H9 (cell line): Measurements from ENCODE around the gene TP73. TPM values are rescaled to one million over a fixed set of nuclear protein-coding genes. Genes with fewer than 3 reads are reported as not detected.

Source experiments
- DNase-seq: peaks from one replicate; pipeline ENCODE4 v3.0.0-alpha.2; 2017
- H2AFZ ChIP-seq: one replicate; pipeline ENCODE4 v1.6.1; 2013; ENCODE audit warnings: mild to moderate bottlenecking, low read length, control low read depth, moderate library complexity
- H2AK5ac ChIP-seq: 2 replicates; pipeline ENCODE4 v1.6.1; 2013; ENCODE audit warnings: low read length, control low read depth, mixed read lengths; ENCODE audit not compliant: insufficient read length
- H2BK120ac ChIP-seq: one replicate; pipeline ENCODE4 v1.6.1; 2013; ENCODE audit warnings: low read depth, mild to moderate bottlenecking, low read length, control low read depth, inconsistent platforms; ENCODE audit not compliant: poor library complexity, severe bottlenecking
- H2BK12ac ChIP-seq: 2 replicates; pipeline ENCODE4 v1.6.1; 2013; ENCODE audit warnings: low read length, control low read depth, mixed read lengths, low read depth; ENCODE audit not compliant: insufficient read length
- H2BK15ac ChIP-seq: 2 replicates; pipeline ENCODE4 v1.6.1; 2013; ENCODE audit warnings: low read depth, low read length, control low read depth
- H2BK20ac ChIP-seq: one replicate; pipeline ENCODE4 v1.6.1; 2013; ENCODE audit warnings: low read depth, mild to moderate bottlenecking, low read length, control low read depth, inconsistent platforms; ENCODE audit not compliant: poor library complexity, severe bottlenecking
- H2BK5ac ChIP-seq: 2 replicates; pipeline ENCODE4 v1.6.1; 2013; ENCODE audit warnings: low read length, control low read depth, mixed read lengths; ENCODE audit not compliant: insufficient read length
- H3K14ac ChIP-seq: 2 replicates; pipeline ENCODE4 v1.6.1; 2013; ENCODE audit warnings: low read length, control low read depth; ENCODE audit not compliant: insufficient read depth
- H3K18ac ChIP-seq: 2 replicates; pipeline ENCODE4 v1.6.1; 2013; ENCODE audit warnings: low read depth, mild to moderate bottlenecking, mixed read lengths, low read length, control low read depth; ENCODE audit not compliant: insufficient read length
- H3K23ac ChIP-seq: 2 replicates; pipeline ENCODE4 v1.6.1; 2013; ENCODE audit warnings: low read length, control low read depth, mixed read lengths, low read depth; ENCODE audit not compliant: insufficient read length
- H3K23me2 ChIP-seq: 2 replicates; pipeline ENCODE4 v1.6.1; 2013; ENCODE audit warnings: low read depth, mild to moderate bottlenecking, mixed read lengths, low read length, control low read depth; ENCODE audit not compliant: insufficient read length, poor library complexity, severe bottlenecking
- H3K27ac ChIP-seq: 2 replicates; pipeline ENCODE4 v1.5.1; 2013; ENCODE audit warnings: low read length, control low read depth, mixed read lengths, low read depth; ENCODE audit not compliant: insufficient read length
- H3K27me3 ChIP-seq: 2 replicates; pipeline ENCODE4 v1.6.1; 2013; ENCODE audit warnings: low read length, control low read depth, inconsistent platforms; ENCODE audit not compliant: insufficient read depth
- H3K4ac ChIP-seq: 2 replicates; pipeline ENCODE4 v1.6.1; 2013; ENCODE audit warnings: low read depth, mild to moderate bottlenecking, control low read depth, inconsistent platforms, low read length, moderate library complexity
- H3K4me1 ChIP-seq: 2 replicates; pipeline ENCODE4 v1.6.1; 2013; ENCODE audit warnings: low read length, control low read depth, inconsistent platforms; ENCODE audit not compliant: insufficient read depth
- H3K4me2 ChIP-seq: 2 replicates; pipeline ENCODE4 v1.6.1; 2013; ENCODE audit warnings: low read length, control low read depth, mixed read lengths; ENCODE audit not compliant: insufficient read length, insufficient read depth
- H3K56ac ChIP-seq: 2 replicates; pipeline ENCODE4 v1.6.1; 2013; ENCODE audit warnings: low read depth, mild to moderate bottlenecking, mixed read lengths, low read length, control low read depth; ENCODE audit not compliant: insufficient read length
- H3K79me1 ChIP-seq: 2 replicates; pipeline ENCODE4 v1.6.1; 2013; ENCODE audit warnings: low read depth, mild to moderate bottlenecking, moderate library complexity, low read length, control low read depth, inconsistent platforms; ENCODE audit not compliant: insufficient read depth, poor library complexity, severe bottlenecking
- H3K79me2 ChIP-seq: 2 replicates; pipeline ENCODE4 v1.6.1; 2013; ENCODE audit warnings: low read length, control low read depth, inconsistent platforms; ENCODE audit not compliant: insufficient read depth
- H3K9ac ChIP-seq: 2 replicates; pipeline ENCODE4 v1.6.1; 2013; ENCODE audit warnings: low read length, control low read depth, mixed read lengths; ENCODE audit not compliant: insufficient read length; ENCODE audit errors: extremely low read depth
- H3K9me3 ChIP-seq: one replicate; pipeline ENCODE4 v1.6.1; 2013; ENCODE audit warnings: low read depth, low read length, inconsistent platforms; ENCODE audit not compliant: control insufficient read depth
- H3T11ph ChIP-seq: one replicate; pipeline ENCODE4 v1.6.1; 2013; ENCODE audit warnings: mild to moderate bottlenecking, low read length, control low read depth, inconsistent platforms
- H4K20me1 ChIP-seq: one replicate; pipeline ENCODE4 v1.6.1; 2013; ENCODE audit not compliant: control insufficient read depth, insufficient read length, insufficient read depth
- H4K5ac ChIP-seq: 2 replicates; pipeline ENCODE4 v1.6.1; 2013; ENCODE audit warnings: low read depth, mild to moderate bottlenecking, mixed read lengths, low read length, control low read depth; ENCODE audit not compliant: insufficient read length
- H4K8ac ChIP-seq: replicated peaks from 2 replicates; pipeline ENCODE4 v1.6.1; 2013; ENCODE audit warnings: low read length, control low read depth, mixed read lengths, low read depth; ENCODE audit not compliant: insufficient read length
- H4K91ac ChIP-seq: 2 replicates; pipeline ENCODE4 v1.6.1; 2013; ENCODE audit warnings: low read depth, mild to moderate bottlenecking, moderate library complexity, mixed read lengths, low read length, control low read depth; ENCODE audit not compliant: insufficient read length
- H3K27ac Mint-ChIP-seq, 3 experiments: 2 replicates in 2 of 3; 3 replicates in 1 of 3; pipeline ENCODE4 v1.8.0; 2020 to 2021; ENCODE audit warnings: mixed read lengths in 3 of 3, mild to moderate bottlenecking in 1 of 3, moderate library complexity in 1 of 3
- H3K27me3 Mint-ChIP-seq: 2 replicates; pipeline ENCODE4 v1.8.0; 2021; ENCODE audit warnings: low read depth, mild to moderate bottlenecking, moderate library complexity, mixed read lengths
- H3K36me3 Mint-ChIP-seq, 3 experiments: 2 replicates in 2 of 3; 3 replicates in 1 of 3; pipeline ENCODE4 v1.8.0; 2020 to 2021; ENCODE audit warnings: low read depth in 3 of 3, mixed read lengths in 3 of 3; ENCODE audit not compliant: insufficient read depth in 1 of 3
- H3K4me1 Mint-ChIP-seq, 2 experiments: 2 replicates each; pipeline ENCODE4 v1.8.0; 2020; ENCODE audit warnings: mixed read lengths in 2 of 2
- H3K4me3 Mint-ChIP-seq, 2 experiments: 2 replicates in 1 of 2; 3 replicates in 1 of 2; pipeline ENCODE4 v1.8.0; 2020 to 2021; ENCODE audit warnings: mild to moderate bottlenecking in 2 of 2, mixed read lengths in 2 of 2, moderate library complexity in 1 of 2
- H3K9me3 Mint-ChIP-seq, 2 experiments: 2 replicates in 1 of 2; 3 replicates in 1 of 2; pipeline ENCODE4 v1.8.0; 2020; ENCODE audit warnings: mild to moderate bottlenecking in 2 of 2, mixed read lengths in 2 of 2, moderate library complexity in 1 of 2
- WGBS: extraction: QIAGEN DNeasy Blood & Tissue Kit; methylation state at CpG from one replicate; pipeline ENCODE4 v1.1.7; 2013; ENCODE audit warnings: missing lambda C conversion rate, low lambda C conversion rate, mixed read lengths; ENCODE audit not compliant: insufficient read length; ENCODE audit errors: extremely low coverage; 5-methylcytosine and 5-hydroxymethylcytosine counted together
- total RNA-seq: library from RNA; stranded (reverse); gene quantifications from 2 replicates; pipeline ENCODE4 v1.2.1, GENCODE V29; 2021
- TF ChIP-seq, protein P1 (sequence below): fragments of 200-600 bp; sonication (generic); conservative IDR thresholded peaks from 3 replicates; pipeline ENCODE4 v1.8.0; 2021; ENCODE audit warnings: antibody characterized with exemption, mild to moderate bottlenecking

Gene TP73
- total RNA-seq, 1 experiment from 2014 or later: 4.7 TPM

DNA sequence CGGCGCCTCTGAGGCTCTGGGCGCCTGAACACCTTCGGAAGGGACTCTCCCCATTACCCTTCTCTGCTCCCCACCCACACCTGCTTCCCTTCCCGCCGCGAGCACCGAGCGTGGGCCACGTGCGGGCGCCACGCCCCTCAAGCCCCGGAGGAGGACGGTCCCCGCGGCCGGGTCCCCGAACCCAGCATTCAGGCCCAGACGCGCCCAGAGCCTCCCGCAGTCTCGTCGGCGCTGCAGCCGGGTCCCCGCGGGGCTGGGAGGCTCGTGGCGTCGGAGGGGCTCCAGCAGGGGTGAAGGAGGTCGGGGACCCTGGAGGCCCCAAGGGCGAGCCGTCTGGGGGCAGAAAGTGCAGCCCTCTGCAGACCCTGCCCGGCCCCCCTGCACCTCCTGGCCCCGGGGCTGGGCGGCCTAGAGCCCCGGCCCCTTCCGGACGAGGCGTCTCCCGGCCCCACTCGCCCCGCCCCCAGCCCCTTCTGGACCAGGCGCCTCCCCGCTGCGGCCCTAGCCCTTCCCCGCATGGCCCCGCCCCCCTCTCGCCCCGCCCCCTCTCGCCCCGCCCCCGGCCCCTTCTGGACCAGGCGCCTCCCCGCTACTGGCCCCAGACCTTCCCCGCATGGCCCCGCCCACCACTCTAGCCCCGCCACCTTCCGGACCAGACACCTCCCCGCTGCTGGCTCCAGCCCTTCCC, 119.9 kb downstream of the TP73 start:
- Histone ChIP-seq H2BK120ac (no peak overlapping the region), H2BK15ac (no peak overlapping the region), H3K27me3 (no peaks in the 10 kb centered on the region), H3K56ac (no peak overlapping the region), H3K4ac (no peak overlapping the region), H2AFZ (no peak overlapping the region), H3K79me1 (no peaks in the 10 kb centered on the region), H3T11ph (no peak overlapping the region), H4K91ac (no peak overlapping the region), H3K4me2 (peak overlapping the region; percentile 46), H3K18ac (no peak overlapping the region), H3K9ac (no peak overlapping the region), H2BK20ac (no peak overlapping the region), H2BK5ac (no peak overlapping the region), H3K27ac (no peak overlapping the region), H4K8ac (no peak overlapping the region), H3K14ac (no peak overlapping the region; the same call in 1 of the 2 replicates), H2AK5ac (no peak overlapping the region), H3K79me2 (no peaks in the 10 kb centered on the region), H2BK12ac (no peak overlapping the region), H3K23me2 (peaks cover 11% of the 10 kb centered on the region), H3K23ac (no peak overlapping the region), H4K5ac (no peak overlapping the region), H3K9me3 (no peaks in the 10 kb centered on the region), H3K4me1 (no peaks in the 10 kb centered on the region; the same call in 1 of the 2 replicates), H4K20me1 (no peaks in the 10 kb centered on the region)
- Mint-ChIP-seq H3K9me3 (peaks cover 5 to 14% of the 10 kb centered on the region in 2 experiments; a peak in 4 of 5 replicates), H3K36me3 (peaks cover 2 to 15% (median 5%) of the 10 kb centered on the region in 3 experiments; a peak in 4 of 7 replicates), H3K4me3 (peak overlapping the region; percentile 62 to 80), H3K4me1 (peaks cover 19 to 31% of the 10 kb centered on the region in 2 experiments), H3K27me3 (peaks cover 22% of the 10 kb centered on the region), H3K27ac (no peak overlapping the region)
- DNase-seq: peak; percentile 98
- TF ChIP-seq, protein P1, sequence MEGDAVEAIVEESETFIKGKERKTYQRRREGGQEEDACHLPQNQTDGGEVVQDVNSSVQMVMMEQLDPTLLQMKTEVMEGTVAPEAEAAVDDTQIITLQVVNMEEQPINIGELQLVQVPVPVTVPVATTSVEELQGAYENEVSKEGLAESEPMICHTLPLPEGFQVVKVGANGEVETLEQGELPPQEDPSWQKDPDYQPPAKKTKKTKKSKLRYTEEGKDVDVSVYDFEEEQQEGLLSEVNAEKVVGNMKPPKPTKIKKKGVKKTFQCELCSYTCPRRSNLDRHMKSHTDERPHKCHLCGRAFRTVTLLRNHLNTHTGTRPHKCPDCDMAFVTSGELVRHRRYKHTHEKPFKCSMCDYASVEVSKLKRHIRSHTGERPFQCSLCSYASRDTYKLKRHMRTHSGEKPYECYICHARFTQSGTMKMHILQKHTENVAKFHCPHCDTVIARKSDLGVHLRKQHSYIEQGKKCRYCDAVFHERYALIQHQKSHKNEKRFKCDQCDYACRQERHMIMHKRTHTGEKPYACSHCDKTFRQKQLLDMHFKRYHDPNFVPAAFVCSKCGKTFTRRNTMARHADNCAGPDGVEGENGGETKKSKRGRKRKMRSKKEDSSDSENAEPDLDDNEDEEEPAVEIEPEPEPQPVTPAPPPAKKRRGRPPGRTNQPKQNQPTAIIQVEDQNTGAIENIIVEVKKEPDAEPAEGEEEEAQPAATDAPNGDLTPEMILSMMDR: no peak
- WGBS: no CpG with 5 or more reads among the region's 61 CpGs
